Gastroesophageal sphincter (tissue), 3 donors: ENCODE measurements around the gene GALNT9.

Experiments used
- POLR2AphosphoS5 ChIP-seq: sonication (generic); formaldehyde crosslinking; IDR thresholded peaks from one replicate; pipeline ENCODE4 v1.6.1; 2017; ENCODE audit warnings: antibody characterized with exemption
- TF ChIP-seq, protein P1 (sequence below), 4 experiments: fragments of 200-600 bp in 2 of 4; fragments of 450-650 bp in 2 of 4; sonication (generic) in 1 of 4; IDR thresholded peaks; one replicate each; pipeline ENCODE4 v1.5.1; 2017 to 2019; ENCODE audit warnings: antibody characterized with exemption in 4 of 4, mild to moderate bottlenecking in 2 of 4, moderate library complexity in 2 of 4

DNA sequence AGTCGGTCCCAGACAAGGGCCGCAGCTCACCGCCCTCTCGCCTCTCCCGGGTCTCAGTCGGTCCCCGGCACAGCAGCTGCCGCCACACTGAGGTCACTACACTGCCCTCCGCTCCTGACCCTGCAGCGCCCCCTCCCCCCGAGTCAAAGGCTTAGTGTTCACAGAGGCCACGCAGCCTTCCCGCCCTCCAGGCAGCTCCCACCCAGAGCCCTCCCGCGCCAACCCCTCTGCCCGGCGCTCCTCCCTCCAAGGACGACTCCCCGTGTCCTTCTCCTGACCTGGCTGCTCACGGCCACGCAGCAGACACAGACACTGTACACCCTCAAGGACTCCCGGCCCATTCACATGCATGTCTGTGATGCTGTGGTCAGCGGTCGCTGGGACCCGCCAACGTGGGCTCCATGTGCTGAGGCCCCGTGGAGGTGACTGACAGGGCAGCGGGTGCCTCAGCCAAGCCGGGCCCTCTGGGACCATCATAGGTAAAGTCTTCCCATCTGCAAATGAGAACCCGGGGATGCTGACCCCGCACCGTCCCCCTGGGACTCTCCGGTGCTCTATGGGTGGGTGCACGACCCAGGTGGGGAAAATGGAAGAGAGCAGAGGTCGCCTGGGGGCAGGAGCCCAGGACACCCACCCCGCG is 16.3 kb upstream of the GALNT9 start:
- TF ChIP-seq, protein P1, sequence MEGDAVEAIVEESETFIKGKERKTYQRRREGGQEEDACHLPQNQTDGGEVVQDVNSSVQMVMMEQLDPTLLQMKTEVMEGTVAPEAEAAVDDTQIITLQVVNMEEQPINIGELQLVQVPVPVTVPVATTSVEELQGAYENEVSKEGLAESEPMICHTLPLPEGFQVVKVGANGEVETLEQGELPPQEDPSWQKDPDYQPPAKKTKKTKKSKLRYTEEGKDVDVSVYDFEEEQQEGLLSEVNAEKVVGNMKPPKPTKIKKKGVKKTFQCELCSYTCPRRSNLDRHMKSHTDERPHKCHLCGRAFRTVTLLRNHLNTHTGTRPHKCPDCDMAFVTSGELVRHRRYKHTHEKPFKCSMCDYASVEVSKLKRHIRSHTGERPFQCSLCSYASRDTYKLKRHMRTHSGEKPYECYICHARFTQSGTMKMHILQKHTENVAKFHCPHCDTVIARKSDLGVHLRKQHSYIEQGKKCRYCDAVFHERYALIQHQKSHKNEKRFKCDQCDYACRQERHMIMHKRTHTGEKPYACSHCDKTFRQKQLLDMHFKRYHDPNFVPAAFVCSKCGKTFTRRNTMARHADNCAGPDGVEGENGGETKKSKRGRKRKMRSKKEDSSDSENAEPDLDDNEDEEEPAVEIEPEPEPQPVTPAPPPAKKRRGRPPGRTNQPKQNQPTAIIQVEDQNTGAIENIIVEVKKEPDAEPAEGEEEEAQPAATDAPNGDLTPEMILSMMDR (IDR thresholded peaks at IDR 0.05): no peak
- TF ChIP-seq POLR2AphosphoS5: no peak
